Gastroesophageal sphincter (tissue), 4 donors: Measurements from ENCODE around the gene HERPUD1. TPM values are rescaled to one million over a fixed set of nuclear protein-coding genes. Genes with fewer than 3 reads are reported as not detected.

Experiments used
- ATAC-seq: fragments of 150-250 bp; one replicate; pipeline ENCODE4 v1.9.1; 2016; ENCODE audit warnings: mild to moderate bottlenecking, moderate library complexity
- H3K27ac ChIP-seq, 4 donors: fragments of 200-600 bp; sonication (generic) in 3 of 4; 1 replicate in 3 of 4; 2 replicates in 1 of 4; pipeline ENCODE4 v1.5.1; 2016 to 2019
- H3K27me3 ChIP-seq: fragments of 200-600 bp; sonication (generic); one replicate; pipeline ENCODE4 v1.5.1; 2019
- H3K36me3 ChIP-seq, 2 donors: fragments of 200-600 bp; sonication (generic); one replicate each; pipeline ENCODE4 v1.5.1; 2019; ENCODE audit warnings: control low read depth in 1 of 2
- H3K4me1 ChIP-seq, 3 donors: fragments of 200-600 bp; sonication (generic); 1 replicate in 2 of 3; 2 replicates in 1 of 3; pipeline ENCODE4 v1.5.1; 2016 to 2019; ENCODE audit warnings: control low read depth in 2 of 3
- H3K4me3 ChIP-seq, 2 donors: fragments of 200-600 bp; sonication (generic); one replicate each; pipeline ENCODE4 v1.5.1; 2019; ENCODE audit warnings: mild to moderate bottlenecking in 1 of 2, moderate library complexity in 1 of 2
- H3K9me3 ChIP-seq, 3 donors: fragments of 200-600 bp; sonication (generic); one replicate each; pipeline ENCODE4 v1.5.1; 2017 to 2019; ENCODE audit warnings: control low read depth in 2 of 3
- CTCF ChIP-seq, 4 experiments: fragments of 200-600 bp in 2 of 4; fragments of 450-650 bp in 2 of 4; sonication (generic) in 1 of 4; IDR thresholded peaks; one replicate each; pipeline ENCODE4 v1.5.1; 2017 to 2019; ENCODE audit warnings: antibody characterized with exemption in 4 of 4, mild to moderate bottlenecking in 2 of 4, moderate library complexity in 2 of 4
- EP300 ChIP-seq: sonication (generic); formaldehyde crosslinking; IDR thresholded peaks from one replicate; pipeline ENCODE4 v1.6.1; 2017; ENCODE audit warnings: antibody characterized with exemption, mild to moderate bottlenecking
- POLR2A ChIP-seq, 2 donors: fragments of 450-650 bp; IDR thresholded peaks; one replicate each; pipeline ENCODE4 v1.6.1; 2017; ENCODE audit warnings: antibody characterized with exemption in 2 of 2, mild to moderate bottlenecking in 2 of 2, moderate library complexity in 1 of 2
- POLR2AphosphoS5 ChIP-seq: sonication (generic); formaldehyde crosslinking; IDR thresholded peaks from one replicate; pipeline ENCODE4 v1.6.1; 2017; ENCODE audit warnings: antibody characterized with exemption
- WGBS, 2 donors: methylation state at CpG; one replicate each; pipeline ENCODE4 v1.1.5; 2018; ENCODE audit warnings: low coverage in 1 of 2; 5-methylcytosine and 5-hydroxymethylcytosine counted together
- total RNA-seq, 4 donors: library from RNA; depleted of rRNA; stranded (reverse); fragments of >200 nt; gene quantifications; one replicate each; pipeline ENCODE4 v1.1.0, GENCODE V29; 2016

HERPUD1 gene
- total RNA-seq, 4 donors from 2014 or later, result 41.2 to 87.5 (median 79.1) TPM

GRCh38 chr16:56960681-56961281, 28.8 kb downstream of the HERPUD1 start:
- no peaks in the 10 kb centered on the region for H3K27me3 ChIP-seq
- H3K27ac ChIP-seq, result no peak overlapping the region
- no peak for ATAC-seq
- peaks cover 0 to 44% (median 5%) of the 10 kb centered on the region in 3 donors for H3K4me1 ChIP-seq
- 50 to 57% methylated on average over 1 to 3 of the region's 13 CpGs for WGBS, 2 donors
- no peaks in the 10 kb centered on the region for H3K36me3 ChIP-seq
- no peak overlapping the region for H3K4me3 ChIP-seq
- TF ChIP-seq POLR2A (IDR thresholded peaks at IDR 0.05) (no peak), EP300 (no peak), CTCF (IDR thresholded peaks at IDR 0.05) (no peak), POLR2AphosphoS5 (no peak)
- H3K9me3 ChIP-seq, result no peaks in the 10 kb centered on the region

GRCh38 chr16:56961386-56961785, 29.4 kb downstream of the HERPUD1 start:
- no peak overlapping the region for H3K27ac ChIP-seq
- no peaks in the 10 kb centered on the region for H3K9me3 ChIP-seq
- no peaks in the 10 kb centered on the region for H3K27me3 ChIP-seq
- no peak for ATAC-seq
- TF ChIP-seq POLR2A (IDR thresholded peaks at IDR 0.05) (no peak), POLR2AphosphoS5 (no peak), CTCF (IDR thresholded peaks at IDR 0.05) (no peak), EP300 (no peak)
- no peak overlapping the region for H3K4me3 ChIP-seq
- 42 to 60% methylated on average over 2 to 3 of the region's 3 CpGs for WGBS, 2 donors
- peaks cover 0 to 50% (median 5%) of the 10 kb centered on the region in 3 donors for H3K4me1 ChIP-seq
- H3K36me3 ChIP-seq, result no peaks in the 10 kb centered on the region

- Histone ChIP-seq H3K27me3 (no peaks in the 10 kb centered on the region), H3K4me1 (peaks cover 0 to 51% (median 5%) of the 10 kb centered on the region in 3 donors), H3K27ac (no peak within 1 kb of the TSS), H3K4me3 (no peak within 1 kb of the TSS), H3K9me3 (no peaks in the 10 kb centered on the region), H3K36me3 (no peaks in the 10 kb centered on the region)
- 80% methylated on average over 6 of the region's 12 CpGs; no CpG with 5 or more reads in 1 of the 2 donors for WGBS, 2 donors
- ATAC-seq, result no peak
- TF ChIP-seq EP300 (no peak), POLR2A (IDR thresholded peaks at IDR 0.05) (no peak), CTCF (IDR thresholded peaks at IDR 0.05) (no peak), POLR2AphosphoS5 (no peak)
Observed at GRCh38 chr16:56961851-56962281, 29.9 kb downstream of the HERPUD1 start, which contains the start of gene CETP. Gene CETP (plus strand): TSS chr16:56961950. CDS start chr16:56961980, 30 bp downstream.

GRCh38 chr16:56964243-56965148, 32.6 kb downstream of the HERPUD1 start:
- H3K27ac ChIP-seq, result no peak overlapping the region
- H3K4me1 ChIP-seq, result peaks cover 0 to 48% (median 5%) of the 10 kb centered on the region in 3 donors
- 46 to 52% methylated on average over 6 to 17 of the region's 30 CpGs for WGBS, 2 donors
- H3K36me3 ChIP-seq, result no peaks in the 10 kb centered on the region
- no peaks in the 10 kb centered on the region for H3K9me3 ChIP-seq
- ATAC-seq, result peak; percentile 69
- no peaks in the 10 kb centered on the region for H3K27me3 ChIP-seq
- TF ChIP-seq CTCF (IDR thresholded peaks at IDR 0.05) (peak in 3 of 4 experiments; percentile 67 to 81 (median 71)), POLR2A (IDR thresholded peaks at IDR 0.05) (no peak), POLR2AphosphoS5 (no peak), EP300 (no peak)
- H3K4me3 ChIP-seq, result no peak overlapping the region
